PC-3 (cell line): ENCODE results near the gene CIAO3.

ENCODE experiments used
- EZH2 ChIP-seq: fragments of 300-600 bp; sonication (generic); IDR thresholded peaks from one replicate; pipeline ENCODE4 v1.6.1; 2017; ENCODE audit warnings: antibody characterized with exemption, mild to moderate bottlenecking, low read length; ENCODE audit not compliant: unreplicated experiment
- TF ChIP-seq, protein P1 (sequence below): fragments of 300-600 bp; sonication (generic); conservative IDR thresholded peaks from 2 replicates; pipeline ENCODE4 v1.5.1; 2017; ENCODE audit warnings: antibody characterized with exemption, low read depth, mild to moderate bottlenecking, low read length

- TF ChIP-seq, protein P1, sequence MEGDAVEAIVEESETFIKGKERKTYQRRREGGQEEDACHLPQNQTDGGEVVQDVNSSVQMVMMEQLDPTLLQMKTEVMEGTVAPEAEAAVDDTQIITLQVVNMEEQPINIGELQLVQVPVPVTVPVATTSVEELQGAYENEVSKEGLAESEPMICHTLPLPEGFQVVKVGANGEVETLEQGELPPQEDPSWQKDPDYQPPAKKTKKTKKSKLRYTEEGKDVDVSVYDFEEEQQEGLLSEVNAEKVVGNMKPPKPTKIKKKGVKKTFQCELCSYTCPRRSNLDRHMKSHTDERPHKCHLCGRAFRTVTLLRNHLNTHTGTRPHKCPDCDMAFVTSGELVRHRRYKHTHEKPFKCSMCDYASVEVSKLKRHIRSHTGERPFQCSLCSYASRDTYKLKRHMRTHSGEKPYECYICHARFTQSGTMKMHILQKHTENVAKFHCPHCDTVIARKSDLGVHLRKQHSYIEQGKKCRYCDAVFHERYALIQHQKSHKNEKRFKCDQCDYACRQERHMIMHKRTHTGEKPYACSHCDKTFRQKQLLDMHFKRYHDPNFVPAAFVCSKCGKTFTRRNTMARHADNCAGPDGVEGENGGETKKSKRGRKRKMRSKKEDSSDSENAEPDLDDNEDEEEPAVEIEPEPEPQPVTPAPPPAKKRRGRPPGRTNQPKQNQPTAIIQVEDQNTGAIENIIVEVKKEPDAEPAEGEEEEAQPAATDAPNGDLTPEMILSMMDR = no peak
- TF ChIP-seq EZH2 = no peak
These were observed 9.9 kb downstream of the CIAO3 start for GRCh38 chr16:730666-731509.
